GF-D8 (cell line): ENCODE results near the gene TLX3.
"Not testable (repeated sequence)": the region's sequence is repeated elsewhere in the genome, so short reads cannot be mapped to it uniquely, and the experiment has no call there.

Experiments
- DNase-seq: peaks from one replicate; lab custom pipeline; 2025; lab: John Stamatoyannopoulos, UW

The TLX3 gene

GRCh38 chr5:171323806-171324632 lies 15.0 kb downstream of the TLX3 start:
- no peak for DNase-seq

GRCh38 chr5:171330021-171330420 lies 21.0 kb downstream of the TLX3 start:
- no peak for DNase-seq

- DNase-seq = no peak
Observed at GRCh38 chr5:171335616-171336015, 26.6 kb downstream of the TLX3 start.

DNA sequence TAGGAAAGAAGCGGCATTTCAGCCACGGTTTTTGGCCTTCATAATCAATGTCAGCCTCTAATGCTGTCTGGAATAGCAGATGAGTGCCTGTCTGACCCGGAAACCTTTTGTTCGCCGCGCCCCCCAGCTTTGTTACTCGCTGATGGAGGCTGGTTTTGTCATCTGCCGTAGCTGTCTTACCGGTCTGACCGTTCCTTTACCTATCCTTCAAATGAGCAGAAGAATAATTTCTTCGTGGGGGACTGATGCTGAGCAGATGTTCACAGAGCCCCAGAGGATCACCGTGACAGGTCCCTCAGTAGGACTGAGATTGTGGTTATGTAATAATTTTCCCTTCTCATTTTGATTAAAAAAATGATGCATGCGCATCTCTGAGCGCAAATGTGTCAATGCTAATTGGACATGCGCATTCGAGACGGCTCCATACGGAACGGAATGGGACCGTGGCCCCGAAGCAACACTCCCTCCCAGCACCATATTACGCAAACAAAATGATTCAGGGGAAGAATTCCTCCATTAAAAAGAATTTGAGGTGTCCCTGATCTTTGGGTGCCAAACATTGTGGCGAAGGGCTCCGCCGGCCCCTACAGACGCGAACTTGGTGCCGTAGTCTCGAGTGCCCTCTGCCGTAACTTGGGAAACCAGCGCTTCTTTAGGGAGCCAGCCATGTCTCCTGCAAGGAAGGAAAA lies 27.6 kb downstream of the TLX3 start:
- no peak for DNase-seq

DNA sequence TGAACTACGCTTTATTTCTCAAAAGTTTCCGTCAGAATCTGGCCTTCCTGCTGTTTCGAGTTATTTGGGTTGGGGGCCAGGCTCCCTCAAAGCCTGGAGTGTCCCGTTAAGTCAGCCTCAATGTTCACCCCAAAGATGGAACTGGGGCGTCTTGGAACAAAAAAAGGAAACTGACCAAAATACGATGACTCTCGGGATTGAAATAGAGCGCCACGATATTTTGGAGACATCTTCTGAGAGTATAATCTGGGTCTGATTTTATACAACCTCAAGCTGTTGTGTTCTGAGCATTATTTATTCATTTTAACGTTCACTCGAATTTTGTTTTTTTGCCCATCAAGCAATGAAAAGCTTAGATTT lies 28.1 kb downstream of the TLX3 start:
- no peak for DNase-seq

DNA sequence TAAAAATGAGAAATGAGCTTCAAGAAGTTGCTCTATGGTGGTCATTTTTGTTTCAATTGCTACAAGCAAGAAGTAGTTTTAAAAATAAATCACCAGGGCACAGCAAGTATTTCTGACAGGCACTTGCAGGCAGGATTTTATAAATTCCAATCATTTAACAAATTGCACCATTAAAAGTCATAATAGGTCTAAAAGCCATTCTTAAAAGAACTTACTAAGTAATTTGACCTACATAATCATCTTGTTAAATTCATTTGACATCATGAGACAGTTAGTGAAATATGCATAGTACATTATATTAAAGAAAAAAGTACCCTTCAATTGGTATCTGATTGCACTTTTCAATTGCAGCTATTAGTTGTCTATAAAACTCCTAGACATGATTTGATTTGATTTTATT lies 31.0 kb downstream of the TLX3 start:
- no peak for DNase-seq

DNA sequence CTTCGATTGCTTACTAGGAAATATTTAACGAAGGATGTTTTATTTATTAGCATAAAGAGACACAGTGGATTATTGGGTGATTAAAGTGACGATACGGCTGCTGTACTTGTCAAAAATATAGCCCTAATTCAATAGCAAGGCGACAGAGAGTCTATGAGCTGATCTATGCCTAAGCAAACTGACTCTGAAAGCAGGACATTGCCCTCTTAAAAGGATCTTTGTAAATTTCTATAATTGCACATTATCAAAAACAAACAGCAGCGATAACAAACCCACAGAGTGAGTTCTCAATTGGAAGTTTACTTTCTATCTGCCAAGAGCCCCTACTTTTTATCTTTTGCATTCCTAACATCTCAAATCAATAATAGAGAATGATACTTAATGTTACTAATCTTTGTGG lies 31.4 kb downstream of the TLX3 start:
- DNase-seq = no peak

DNA sequence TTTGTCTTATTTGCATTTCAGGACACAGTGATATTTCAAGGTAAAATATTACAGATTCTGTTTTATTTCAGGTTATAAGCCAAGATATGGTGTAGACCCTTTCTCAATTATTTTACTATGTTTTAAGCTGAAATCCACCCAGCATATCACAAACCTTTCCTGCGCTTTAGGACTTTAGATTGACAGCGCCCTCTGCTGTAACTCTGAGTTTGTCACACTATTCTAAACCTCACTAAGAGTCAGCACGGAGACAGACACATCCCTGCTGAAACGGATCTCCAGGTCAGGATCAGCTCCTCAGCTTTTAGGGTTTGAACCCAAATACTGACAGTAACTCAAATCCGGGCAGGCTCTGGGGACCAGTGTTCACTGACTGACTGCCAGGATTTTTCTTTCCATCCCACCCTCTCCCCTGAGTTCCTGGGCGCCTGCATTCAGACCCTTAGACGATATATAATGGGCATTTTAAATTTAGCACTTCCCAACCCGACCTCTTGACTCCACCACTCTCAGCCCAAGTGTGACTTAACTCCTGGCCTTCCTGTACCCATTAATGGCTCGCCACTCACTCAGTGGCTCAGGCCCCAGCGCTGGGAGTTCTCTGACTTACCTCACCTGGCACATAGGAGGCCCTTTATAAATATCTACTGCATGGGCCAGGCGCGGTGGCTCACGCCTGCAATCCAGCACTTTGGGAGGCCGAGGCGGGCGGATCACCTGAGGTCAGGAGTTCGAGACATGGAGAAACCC lies 33.5 kb downstream of the TLX3 start:
- DNase-seq = no peak

DNA sequence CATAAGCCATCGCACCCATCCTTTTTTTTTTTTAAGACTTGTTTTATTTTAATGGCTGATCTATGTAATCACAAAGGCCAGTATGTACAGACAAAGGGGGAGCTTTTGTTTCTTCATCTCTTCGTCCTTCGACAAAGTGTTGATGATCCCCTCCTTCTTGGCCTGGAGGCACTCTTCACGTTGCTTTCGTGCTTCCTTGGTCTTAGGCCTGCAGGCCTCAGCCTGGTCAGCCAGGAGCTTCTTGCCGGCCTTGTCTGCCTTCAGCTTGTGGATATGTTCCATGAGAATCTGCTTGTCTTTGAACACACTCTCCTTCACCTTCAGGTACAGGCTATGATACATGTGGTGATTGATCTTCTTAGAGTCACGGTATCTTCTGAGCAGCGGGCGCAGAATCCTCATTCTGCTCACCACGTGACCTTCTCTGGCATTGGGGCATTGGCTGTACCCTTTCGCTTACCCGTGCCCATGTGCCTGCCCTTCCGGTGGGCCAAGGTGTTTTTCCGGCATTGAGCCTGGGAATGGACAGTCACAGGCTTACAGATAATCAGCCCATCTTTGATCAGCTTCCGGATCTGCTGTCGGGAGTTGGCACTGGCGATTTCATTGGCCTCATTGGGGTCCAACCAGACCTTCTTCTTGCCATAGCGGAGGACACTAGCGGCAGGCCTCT lies 36.0 kb downstream of the TLX3 start:
- DNase-seq = no peak

GRCh38 chr5:171351536-171352073 lies 42.6 kb downstream of the TLX3 start:
- no peak for DNase-seq

DNA sequence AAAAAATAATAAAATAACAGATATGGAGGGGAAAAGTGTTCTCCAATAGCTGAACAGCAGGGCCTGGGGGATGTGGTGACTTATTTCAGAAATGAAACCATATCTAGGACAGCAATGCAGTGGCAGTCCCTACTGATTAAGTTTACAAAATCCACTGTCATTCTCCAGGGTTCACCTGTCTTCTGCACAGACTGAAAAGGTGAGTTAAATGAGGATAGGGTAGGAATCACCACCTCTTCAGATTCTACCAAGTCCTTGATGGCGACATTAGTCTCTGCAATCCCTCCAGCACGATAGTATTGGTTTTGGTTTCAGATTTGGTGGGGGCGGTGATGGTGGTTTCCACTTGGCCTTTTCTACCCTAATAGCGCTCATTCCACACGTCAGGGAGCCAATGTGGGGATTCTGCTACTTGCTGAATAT lies 46.3 kb downstream of the TLX3 start:
- DNase-seq = no peak

GRCh38 chr5:171357843-171358242 lies 48.8 kb downstream of the TLX3 start:
- no peak for DNase-seq

DNA sequence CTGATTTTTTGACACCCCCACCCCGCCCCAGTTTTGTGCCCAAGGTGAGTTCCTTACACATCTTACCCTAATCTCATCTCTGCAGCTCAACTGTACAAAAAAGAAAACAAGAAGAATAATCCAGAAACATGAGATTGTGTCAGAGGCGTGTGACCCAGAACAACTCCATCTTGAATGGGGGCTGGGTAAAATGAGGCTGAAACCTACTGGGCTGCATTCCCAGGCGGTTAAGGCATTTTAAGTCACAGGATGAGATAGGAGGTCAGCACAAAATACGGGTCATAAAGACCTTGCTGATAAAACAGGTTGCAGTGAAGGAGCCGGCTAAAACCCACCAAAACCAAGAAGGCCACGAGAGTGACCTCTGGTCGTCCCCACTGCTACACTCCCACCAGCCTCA lies 52.1 kb downstream of the TLX3 start:
- not testable (repeated sequence) for DNase-seq
